Activated CD4-positive, alpha-beta T cell treated with anti-CD3 and anti-CD28 coated beads for 24 hours (primary cell): ENCODE results near the gene MYNN.
"Not testable (repeated sequence)": the region's sequence is repeated elsewhere in the genome, so short reads cannot be mapped to it uniquely, and the experiment has no call there.

Experiments
- DNase-seq, 2 donors: peaks; one replicate each; pipeline ENCODE4 v3.0.0-alpha.2; 2020; ENCODE audit warnings: low read depth in 2 of 2

MYNN gene

DNA sequence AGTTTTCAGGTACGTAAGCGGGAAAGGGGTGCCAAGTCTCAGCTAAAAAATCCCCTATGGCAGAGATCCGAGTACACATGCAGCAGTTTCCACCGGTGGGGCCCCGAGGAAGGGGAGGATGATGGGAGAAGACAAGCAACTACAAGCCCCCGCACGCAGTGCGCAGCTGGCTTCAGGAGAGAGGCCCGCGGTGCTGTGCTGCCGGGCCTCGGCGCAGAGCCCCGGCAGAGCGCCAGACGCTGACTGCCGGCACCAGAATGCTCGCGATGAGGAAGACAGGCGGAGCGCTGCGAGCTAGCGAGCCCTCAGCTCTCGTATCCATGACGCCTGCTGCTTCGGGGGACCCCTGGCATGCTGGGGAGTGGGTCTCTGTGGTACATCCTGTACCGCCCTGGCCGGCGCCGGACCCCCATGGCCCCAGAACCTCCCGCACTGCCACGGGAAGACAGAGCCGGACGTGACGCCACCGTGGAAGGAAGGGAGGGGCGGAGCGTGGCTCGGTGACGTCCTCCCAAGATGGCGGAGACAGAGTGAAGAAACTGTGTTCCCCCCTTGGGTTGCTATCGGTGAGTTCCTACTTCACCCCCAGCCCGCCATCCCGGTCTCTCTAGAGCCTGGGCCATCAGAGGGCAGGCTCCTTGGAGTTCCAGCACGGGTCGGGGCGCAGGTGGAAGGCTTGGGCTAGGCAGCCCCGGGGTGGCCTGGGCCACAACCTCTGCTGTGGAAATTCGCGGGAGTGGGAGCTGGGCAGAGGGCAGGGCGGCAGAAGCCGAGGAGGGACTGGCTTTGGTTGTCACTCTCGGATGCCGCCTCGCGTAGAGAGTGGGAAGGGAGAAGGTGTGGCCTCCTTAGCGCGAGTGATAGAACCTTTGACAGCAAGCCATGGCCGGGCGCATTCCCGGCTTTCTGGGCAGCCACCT, at the start of gene MYNN:
Gene MYNN, plus strand, starts transcription at position 500 of the 920 bp plus-strand sequence. CDS start 900 bp downstream, outside the sequence.
- DNase-seq, result peak; percentile 78 to 85

DNA sequence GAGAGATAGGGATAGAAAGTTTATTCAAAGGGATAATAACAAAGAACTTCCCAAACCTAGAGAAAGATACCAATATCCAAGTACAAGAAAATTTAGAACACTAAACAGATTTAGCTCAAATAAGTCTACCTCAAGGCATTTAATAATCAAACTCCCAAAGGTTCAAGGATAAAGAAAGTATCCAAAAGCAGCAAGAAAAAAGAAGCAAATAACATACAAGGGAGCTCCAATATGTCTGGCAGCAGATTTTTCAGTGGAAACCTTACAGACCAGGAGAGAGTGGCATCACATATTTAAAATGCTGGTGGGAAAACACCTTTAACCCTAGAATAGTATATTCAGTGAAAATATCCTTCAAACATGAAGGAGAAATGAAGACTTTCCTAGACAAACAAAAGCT, 41.3 kb upstream of the MYNN start:
- DNase-seq, result not testable (repeated sequence)

DNA sequence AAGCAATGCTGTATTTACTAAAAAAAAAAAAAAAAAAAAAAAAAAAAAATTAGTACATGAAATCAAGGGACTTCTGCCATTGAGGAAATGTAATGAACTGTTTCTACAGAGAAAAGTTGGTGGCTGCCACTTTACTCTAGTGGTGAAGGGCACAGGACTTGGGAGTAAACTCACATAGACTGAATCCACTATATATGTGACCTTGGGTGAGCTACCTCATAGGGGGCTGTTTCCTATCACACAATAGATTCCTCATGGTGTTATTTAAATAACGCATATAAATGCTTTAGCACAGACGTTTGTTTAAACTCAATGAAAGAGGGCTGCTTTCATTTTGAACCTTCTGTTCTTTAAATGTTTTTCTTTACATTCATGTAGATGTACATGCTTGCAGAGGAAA, 34.1 kb upstream of the MYNN start:
- DNase-seq, result no peak

DNA sequence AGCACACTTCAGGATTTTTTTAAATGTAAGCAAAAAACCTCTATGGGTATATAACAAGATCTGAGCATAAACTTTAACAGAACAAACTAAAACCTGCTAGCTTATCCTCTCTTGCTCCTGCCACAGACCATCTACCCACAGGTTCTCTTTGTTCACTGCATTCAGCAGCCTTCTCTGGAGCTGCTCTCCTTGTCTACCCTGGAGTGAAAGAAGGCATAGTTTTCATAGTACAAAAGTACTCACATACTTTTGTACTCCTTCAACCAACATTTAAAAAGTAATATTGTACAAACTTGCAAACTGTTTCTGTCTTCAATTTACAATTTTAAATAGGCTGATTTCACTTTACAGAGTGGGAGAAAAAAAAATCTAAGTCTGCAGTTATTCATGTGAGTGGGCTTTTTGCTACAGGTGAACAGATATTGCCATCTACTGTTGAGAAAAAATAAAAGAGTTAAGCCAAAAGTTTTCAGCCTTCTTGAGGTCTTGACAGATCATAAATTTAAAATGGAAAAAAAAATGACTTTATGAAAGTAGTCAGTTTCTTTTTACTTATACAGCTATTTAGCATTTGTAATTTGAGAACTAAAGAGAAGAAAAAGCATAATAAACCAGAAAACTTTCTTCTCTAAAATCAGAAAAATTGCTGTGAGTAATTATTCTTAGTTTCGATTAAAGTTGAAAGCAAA, 28.7 kb upstream of the MYNN start:
- no peak for DNase-seq

DNA sequence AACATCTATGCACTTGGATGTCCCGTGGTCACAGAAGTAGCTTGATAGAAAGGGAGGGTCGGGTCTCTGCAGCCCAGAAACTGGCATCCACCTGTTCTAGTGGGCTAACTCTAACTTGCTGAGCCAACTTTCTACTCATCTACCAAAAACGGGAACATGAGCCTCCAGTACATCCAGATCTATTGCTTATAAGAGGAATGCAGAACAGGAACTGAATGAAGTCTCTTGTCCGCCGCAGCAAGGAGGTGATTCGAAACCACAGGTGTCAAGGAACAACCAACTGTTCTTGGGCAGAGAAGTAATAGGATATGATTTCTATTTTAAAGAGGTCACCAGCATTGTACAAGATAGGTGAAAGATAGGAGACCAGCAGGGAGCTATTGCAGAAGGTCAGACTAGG, 26.3 kb upstream of the MYNN start:
- no peak for DNase-seq

DNA sequence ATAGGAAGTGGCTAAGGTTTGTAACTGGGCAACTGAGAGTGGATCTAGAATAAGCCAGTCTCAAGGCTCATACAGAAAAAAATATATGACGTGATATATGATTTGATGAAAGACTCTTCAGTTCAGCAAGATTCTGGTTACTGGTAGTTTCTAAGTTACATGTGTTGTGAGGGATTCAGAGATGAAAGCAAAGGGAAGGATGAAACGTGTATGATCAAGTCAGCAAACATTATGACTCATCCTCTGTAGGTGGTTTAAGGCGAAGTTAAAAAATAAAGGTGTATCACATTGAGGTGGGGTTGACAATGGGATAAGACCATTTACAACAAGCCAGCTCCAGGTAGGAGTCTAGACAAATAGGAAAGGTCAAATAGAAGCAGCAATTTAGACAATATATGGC, 24.5 kb upstream of the MYNN start:
- DNase-seq, result no peak

DNA sequence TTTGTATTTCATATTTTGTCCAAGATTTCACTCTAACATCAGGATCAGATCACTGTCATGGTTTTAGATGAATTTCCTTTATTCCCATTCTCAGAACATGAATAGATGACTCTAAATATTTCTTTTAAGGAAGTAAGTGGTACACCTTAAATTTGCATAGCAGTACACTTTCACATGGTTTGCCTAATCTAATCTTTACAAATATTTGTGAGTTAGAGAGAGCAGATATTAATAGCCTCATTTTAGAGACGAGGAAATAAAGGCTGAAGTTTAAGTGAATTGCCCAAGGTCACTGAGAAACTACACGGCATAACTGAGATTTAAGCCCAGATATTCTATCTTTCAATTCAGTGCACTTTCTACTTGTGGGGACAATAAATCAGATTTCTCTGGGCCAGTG, 22.5 kb upstream of the MYNN start:
- no peak for DNase-seq

DNA sequence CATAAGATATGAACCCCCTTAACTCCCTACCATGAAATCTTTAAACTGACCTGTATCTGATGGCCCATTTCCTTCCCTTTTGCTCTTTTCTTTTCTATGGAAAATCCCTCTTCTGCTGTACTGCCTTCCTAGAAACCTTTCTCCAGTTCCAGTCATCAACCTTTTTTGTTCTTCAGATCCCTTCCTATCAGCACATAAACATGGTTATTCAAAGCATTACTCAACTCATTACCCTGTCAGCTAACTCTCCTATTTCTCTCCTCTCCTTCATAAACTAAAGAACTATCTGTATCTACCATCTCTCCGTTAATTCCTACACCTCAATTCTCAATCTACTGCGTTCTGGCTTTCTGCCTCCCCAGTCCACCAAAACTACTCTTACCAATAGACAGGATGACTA, 21.3 kb upstream of the MYNN start:
- no peak for DNase-seq

DNA sequence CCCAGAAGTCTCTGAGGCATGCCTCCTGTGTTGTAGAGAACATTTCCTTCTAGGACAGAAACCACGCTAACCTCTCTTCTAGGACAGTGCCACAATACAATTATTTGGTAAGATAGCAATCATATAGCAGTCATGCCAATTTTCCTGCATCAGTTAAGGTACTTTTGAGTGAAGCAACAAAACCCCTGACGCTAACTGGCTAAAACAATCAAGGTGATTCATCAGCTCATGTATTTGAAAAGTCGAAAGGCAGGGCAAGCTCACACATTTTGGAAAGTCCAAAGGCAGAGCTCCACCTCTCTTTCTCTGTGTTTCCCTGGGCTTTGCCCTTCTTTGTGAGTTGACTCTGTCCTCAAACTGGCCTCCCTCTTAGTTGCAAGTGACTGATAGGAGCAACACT, 18.5 kb upstream of the MYNN start:
- DNase-seq, result no peak

DNA sequence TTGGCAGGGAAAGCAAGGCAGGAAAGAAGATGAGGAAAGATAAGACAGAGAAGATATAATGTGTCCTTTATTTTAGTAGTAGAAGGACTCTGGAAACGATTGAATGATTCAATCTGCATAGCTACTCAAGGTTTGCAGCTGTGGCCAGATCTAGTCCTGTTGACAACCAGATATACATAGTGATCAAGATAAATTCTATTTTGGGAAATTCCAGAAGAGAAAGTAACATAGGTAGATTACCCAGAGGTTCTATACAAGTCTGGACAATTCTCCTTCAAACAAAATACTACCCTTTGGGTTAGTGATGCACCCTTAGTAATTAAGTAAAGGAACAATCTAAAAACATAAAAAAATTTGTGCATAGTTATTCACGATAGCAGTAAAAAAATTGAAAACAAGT, 17.7 kb upstream of the MYNN start:
- DNase-seq, result no peak

DNA sequence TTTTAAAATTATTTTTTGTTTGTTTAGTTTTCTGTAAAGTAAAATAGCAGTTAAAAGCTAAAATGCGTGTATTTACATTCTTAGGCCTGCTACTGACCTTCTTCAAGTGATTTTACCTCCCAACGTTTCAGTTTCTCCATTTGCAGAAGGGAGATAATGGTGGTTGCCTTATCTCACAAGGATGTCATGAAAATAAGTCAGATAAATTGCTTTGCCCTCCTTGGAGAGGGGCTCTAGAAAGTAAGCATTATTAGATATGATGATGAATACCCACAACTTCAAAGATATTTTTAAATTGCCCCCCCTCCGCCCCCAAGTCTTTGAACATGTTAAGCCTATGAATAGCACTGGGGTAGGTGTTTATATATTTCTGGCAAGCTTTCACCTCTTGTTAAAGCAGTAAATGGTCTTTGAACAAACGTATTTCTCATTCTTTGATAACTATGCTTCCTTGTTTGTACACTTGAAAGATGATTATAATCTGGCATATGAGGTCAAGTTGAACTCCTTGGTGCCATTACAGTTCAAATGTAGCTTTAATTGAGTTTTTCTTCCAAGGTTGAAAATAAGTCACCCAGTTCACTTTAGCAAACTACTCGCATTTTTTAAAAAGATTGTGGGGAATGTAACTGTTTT, 14.7 kb upstream of the MYNN start:
- no peak for DNase-seq

DNA sequence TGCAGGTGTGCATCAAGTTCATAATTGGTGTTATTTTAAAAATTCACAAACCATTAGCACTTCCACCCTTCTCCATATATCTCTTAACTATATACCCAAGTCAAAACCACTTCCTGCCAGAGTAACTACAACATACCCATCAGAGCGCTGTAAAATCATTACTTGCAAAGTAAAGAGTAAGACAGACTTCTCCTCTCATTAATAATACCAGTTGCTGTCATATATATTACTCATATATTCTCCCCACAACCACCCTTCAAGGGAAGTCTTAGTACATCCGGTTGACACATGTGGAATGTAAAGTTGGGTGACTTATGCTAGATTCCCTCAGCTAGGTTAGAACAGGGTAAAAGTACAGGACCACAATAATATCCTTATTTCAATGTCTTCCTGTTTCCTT, 13.9 kb upstream of the MYNN start:
- no peak for DNase-seq

DNA sequence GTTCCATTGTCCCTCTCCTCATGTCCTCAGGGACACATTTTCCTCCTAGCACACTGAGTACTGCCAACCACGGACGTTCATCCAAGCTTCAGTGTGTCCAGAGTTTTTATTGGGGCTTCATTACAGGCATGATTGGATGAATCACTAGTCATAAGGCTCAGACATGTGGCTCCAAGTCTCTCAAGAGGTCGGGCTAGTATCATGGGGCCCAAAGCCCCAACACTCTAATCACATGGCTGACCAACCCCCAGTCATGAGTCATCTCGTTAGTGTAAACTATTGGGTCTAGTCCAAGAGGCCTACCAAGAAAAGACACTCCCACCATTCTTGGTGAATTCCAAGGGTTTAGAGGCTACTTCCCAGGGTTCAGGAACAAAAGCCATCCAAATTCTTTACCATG, 12.7 kb upstream of the MYNN start:
- no peak for DNase-seq

DNA sequence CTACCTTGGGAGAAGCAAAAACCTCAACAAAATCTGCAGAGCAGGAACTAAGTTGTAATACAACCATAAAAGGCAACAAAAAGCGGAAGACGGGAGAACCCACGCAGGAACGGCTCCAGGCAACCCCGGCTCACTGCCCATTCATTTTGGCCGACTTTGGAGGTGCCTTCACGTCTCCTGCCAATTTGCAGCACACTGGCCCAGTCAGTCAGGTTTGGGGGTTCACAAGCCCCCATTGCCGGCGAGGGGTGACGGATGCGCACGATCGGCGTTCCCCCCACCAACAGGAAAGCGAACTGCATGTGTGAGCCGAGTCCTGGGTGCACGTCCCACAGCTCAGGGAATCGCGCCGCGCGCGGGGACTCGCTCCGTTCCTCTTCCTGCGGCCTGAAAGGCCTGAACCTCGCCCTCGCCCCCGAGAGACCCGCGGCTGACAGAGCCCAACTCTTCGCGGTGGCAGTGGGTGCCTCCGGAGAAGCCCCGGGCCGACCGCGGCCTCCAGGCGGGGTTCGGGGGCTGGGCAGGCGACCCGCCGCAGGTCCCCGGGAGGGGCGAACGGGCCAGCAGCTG, 8.8 kb upstream of the MYNN start:
- DNase-seq, result peak; percentile 41 to 46

DNA sequence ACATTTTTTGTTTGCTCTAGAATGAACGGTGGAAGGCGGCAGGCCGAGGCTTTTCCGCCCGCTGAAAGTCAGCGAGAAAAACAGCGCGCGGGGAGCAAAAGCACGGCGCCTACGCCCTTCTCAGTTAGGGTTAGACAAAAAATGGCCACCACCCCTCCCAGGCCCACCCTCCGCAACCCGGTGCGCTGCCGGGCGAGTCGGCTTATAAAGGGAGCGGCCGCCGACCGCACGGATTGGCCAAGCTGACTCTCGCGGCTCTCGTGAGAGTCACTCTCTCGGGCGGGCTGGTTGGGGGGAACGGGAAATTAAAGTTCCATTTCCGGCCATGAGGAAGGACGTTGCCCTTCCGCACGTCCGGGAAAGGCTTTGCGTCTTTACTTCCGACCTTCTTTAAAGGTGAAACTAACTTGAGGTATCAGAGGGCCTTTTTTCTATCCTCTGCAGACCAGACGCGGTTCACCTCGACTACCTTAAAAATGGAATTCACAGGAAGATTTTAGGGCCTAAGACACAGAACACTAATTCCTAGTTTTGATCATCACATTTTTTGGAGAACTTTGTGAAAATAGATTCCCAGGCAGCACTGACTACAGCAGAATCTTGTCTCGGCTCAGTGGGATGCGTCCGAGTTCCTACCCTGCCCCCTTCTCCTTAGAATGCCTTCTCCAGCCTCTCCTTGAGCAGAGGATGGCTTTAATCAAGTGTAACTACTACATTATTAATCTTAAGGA, 8.1 kb upstream of the MYNN start, which contains the start of gene TERC:
Gene TERC, minus strand, starts transcription at position 179 of the 731 bp plus-strand sequence.
- DNase-seq, result peak; percentile 81

DNA sequence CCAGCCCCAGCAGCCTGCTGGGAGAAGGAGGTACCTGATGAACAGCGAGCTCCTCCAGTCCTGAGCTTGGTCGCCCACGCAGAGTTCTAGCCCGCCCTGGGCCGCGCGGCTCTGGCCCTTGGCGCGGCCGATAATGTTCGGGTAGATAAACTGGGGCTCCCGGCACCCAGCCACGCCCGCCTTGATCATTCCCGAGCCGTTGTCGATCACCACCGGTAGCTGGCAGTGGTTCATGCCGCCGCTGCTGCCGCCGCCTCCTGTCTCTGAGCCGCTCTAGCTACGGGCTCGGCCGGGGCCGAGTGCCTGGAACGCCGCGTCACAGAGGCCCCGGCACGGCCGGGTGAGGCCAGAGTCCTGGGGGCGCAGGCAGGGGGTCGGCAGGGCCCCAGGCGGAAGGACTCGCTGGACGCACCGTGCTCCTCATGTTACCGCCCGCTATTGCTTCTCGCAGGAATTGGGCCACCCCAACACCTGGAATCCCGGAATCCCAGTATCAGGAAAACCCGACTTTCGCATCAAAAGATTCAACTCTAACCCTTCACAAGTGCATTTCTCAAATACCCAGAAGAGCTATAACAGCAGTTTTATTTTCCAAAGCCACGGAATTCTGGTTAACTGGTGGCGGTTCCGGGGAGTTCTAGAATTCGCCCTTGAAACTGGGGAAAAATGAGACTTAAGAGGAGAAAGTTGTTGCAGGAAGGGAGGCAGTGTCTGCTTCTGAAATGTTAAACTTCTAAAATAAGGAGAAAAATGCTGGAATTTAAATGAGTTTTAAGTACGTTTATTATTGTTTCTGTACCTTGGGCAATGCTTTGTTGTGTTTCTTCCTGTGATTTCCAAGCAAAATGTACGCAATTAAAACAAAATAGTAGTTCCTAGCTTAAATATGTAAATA, 3.7 kb upstream of the MYNN start, which contains the start of gene ACTRT3:
Gene ACTRT3, minus strand, starts transcription at position 275 of the 895 bp plus-strand sequence. Its CDS starts 41 bp downstream, at position 234.
- DNase-seq, result peak; percentile 41 to 46

DNA sequence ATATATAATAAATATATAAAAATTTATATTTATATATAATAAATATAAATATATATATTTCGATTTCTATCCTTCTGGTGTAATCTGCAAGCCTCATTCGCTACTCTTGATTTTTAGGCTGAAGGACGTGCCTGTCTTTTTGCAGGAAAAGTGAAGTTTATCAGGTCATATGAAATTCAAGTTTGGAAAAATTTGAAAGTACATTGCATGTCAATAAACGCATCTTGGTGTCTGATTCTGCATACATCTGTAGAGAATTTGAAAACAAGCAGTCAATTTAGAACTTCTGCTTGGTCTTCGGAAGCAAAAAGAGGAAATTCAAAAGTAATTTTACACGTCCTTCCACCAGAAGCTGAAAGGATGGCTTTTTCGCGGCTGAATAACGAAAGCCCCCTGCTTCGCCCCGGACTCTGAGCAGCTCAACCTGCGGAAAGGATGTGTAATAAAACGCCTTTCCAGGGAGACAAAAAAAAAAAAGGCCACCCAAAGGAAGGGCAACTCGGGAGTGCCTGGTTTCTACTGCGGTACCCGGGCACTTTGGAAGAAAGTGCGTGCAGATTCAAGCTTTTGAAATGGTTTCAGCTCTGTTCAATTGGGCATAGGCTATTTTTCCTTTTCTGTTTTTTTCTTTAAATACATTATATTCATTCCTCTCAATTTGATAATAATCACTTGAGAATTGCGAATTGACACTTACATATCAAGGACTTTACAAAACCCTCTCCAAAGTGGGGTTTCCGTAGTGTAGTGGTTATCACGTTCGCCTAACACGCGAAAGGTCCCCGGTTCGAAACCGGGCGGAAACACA, 1.5 kb upstream of the MYNN start:
- peak in 1 of 2 donors; percentile 72 for DNase-seq

DNA sequence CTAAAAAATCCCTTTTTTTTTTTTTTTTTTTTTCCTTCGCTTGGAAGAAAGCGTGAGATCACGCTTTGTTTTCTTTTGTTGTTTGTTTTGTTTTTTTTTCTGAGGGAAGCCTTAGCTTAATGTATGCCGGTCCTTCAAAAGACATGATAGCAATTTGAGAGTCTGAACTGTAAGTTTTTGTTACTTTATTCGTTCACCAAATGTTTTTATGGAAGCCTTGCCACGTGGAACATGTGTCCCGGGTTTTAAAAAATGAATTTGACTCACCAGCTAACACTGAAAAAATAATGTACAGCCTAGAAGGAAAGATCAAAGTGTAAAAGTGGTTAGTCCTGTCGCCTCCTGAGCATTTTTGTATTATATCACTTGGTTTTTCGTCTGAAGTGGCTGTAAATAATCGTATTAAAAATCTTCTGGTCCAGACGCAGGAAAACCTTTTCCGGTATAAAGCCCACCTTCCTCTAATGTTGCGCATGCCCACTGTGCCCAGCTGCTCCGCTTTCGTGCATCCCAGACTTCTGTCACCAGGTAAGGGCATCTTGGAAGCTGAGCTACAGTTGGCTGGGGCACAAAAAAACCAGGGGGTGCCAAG, 795 bp upstream of the MYNN start:
- DNase-seq, result peak; percentile 36 to 38

DNA sequence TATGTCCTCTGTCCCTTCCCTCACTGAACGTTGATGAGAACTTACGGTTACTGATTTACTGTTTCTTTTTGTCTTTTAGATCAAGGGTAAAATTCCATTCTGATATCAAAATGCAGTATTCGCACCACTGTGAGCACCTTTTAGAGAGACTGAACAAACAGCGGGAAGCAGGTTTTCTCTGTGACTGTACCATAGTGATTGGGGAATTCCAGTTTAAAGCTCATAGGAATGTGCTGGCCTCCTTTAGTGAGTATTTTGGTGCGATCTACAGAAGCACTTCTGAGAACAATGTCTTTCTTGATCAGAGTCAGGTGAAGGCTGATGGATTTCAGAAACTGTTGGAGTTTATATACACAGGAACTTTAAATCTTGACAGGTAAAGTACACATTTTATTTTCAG, 990 bp downstream of the MYNN start:
- no peak for DNase-seq
